H1 (cell line): ENCODE results near the gene RPN2. TPM values are rescaled to one million over a fixed set of nuclear protein-coding genes. Genes with fewer than 3 reads are reported as not detected.

Source experiments
- CTCF ChIA-PET: fragments of 300-600 bp; sonication (Branson Sonifier 250); formaldehyde crosslinking; loops from one replicate; lab custom pipeline; 2021; ENCODE audit not compliant: partially characterized antibody; lab: Charles Lee
- POLR2A ChIA-PET: fragments of 300-600 bp; sonication (Branson Sonifier 250); formaldehyde crosslinking; loops from one replicate; lab custom pipeline; 2021; ENCODE audit warnings: inconsistent platforms; ENCODE audit not compliant: partially characterized antibody; lab: Charles Lee
- DNase-seq, 2 experiments: peaks; one replicate each; pipeline versions ENCODE4 v3.0.0 to v3.0.0-alpha.2; 2010 to 2022; ENCODE audit warnings: low spot score in 2 of 2, low read depth in 1 of 2, mixed read lengths in 1 of 2
- FAIRE-seq: peaks from 2 replicates; lab custom pipeline; 2011; peaks lifted over from hg19 to GRCh38; lab: Jason Lieb, UNC
- H2AFZ ChIP-seq: 2 replicates; pipeline ENCODE4 v1.8.1; 2012; ENCODE audit warnings: low read length, inconsistent platforms
- H2AK5ac ChIP-seq: 2 replicates; pipeline ENCODE4 v1.6.1; 2013; ENCODE audit warnings: low read depth, low read length
- H2BK120ac ChIP-seq: replicated peaks from 2 replicates; pipeline ENCODE3; 2013; ENCODE audit warnings: low read depth, low read length, inconsistent platforms
- H2BK12ac ChIP-seq: 2 replicates; pipeline ENCODE4 v1.6.1; 2013; ENCODE audit warnings: low read depth, low read length
- H2BK15ac ChIP-seq: 2 replicates; pipeline ENCODE4 v1.6.1; 2013; ENCODE audit warnings: low read length
- H2BK20ac ChIP-seq: 2 replicates; pipeline ENCODE4 v1.6.1; 2013; ENCODE audit warnings: low read length
- H2BK5ac ChIP-seq: 2 replicates; pipeline ENCODE4 v1.6.1; 2013; ENCODE audit warnings: low read depth, low read length
- H3K14ac ChIP-seq: 2 replicates; pipeline ENCODE4 v1.6.1; 2013; ENCODE audit warnings: inconsistent platforms; ENCODE audit not compliant: insufficient read length
- H3K18ac ChIP-seq: 2 replicates; pipeline ENCODE4 v1.6.1; 2013; ENCODE audit warnings: low read length; ENCODE audit errors: extremely low read depth
- H3K23ac ChIP-seq: 2 replicates; pipeline ENCODE4 v1.6.1; 2013; ENCODE audit warnings: inconsistent platforms; ENCODE audit not compliant: insufficient read length
- H3K23me2 ChIP-seq: 2 replicates; pipeline ENCODE4 v1.6.1; 2013; ENCODE audit warnings: low read depth, low read length
- H3K27ac ChIP-seq: 2 replicates; pipeline ENCODE4 v1.6.1; 2011; ENCODE audit warnings: low read depth, low read length, inconsistent platforms
- H3K27me3 ChIP-seq, 4 experiments: replicated peaks in 1 of 4; 1 replicate in 1 of 4; 2 replicates in 3 of 4; pipeline versions ENCODE4 v1.6.1 to v1.8.1; 2011 to 2013; ENCODE audit warnings: low read length in 3 of 4, mild to moderate bottlenecking in 3 of 4, inconsistent platforms in 2 of 4, mixed read lengths in 2 of 4, moderate library complexity in 1 of 4; ENCODE audit not compliant: control insufficient read depth in 3 of 4, insufficient read depth in 3 of 4; ENCODE audit errors: extremely low read depth in 1 of 4
- H3K36me3 ChIP-seq, 4 experiments: 2 replicates each; pipeline versions ENCODE4 v1.6.1 to v1.8.1; 2011 to 2013; ENCODE audit warnings: mild to moderate bottlenecking in 4 of 4, low read length in 3 of 4, moderate library complexity in 2 of 4, control low read depth in 1 of 4, inconsistent platforms in 1 of 4; ENCODE audit not compliant: insufficient read depth in 4 of 4, control insufficient read depth in 2 of 4
- H3K4ac ChIP-seq: replicated peaks from 2 replicates; pipeline ENCODE3; 2013; ENCODE audit warnings: low read length, low read depth, mixed read lengths, inconsistent platforms; ENCODE audit not compliant: insufficient read length
- H3K4me1 ChIP-seq, 4 experiments: replicated peaks in 1 of 4; 1 replicate in 1 of 4; 2 replicates in 3 of 4; pipeline versions ENCODE4 v1.6.1 to v1.8.1; 2011 to 2013; ENCODE audit warnings: low read length in 3 of 4, inconsistent platforms in 2 of 4, mixed read lengths in 1 of 4; ENCODE audit not compliant: insufficient read depth in 4 of 4, control insufficient read depth in 3 of 4
- H3K4me2 ChIP-seq, 2 experiments: 2 replicates each; pipeline versions ENCODE4 v1.6.1 to v1.8.1; 2011 to 2013; ENCODE audit warnings: low read depth in 2 of 2, low read length in 2 of 2, control low read depth in 1 of 2, inconsistent platforms in 1 of 2, mild to moderate bottlenecking in 1 of 2; ENCODE audit not compliant: insufficient read depth in 1 of 2
- H3K4me3 ChIP-seq, 4 experiments: fragments of 200-600, 300-600 bp in 1 of 4; sonication (generic), shearing (Covaris generic), sonication (Bioruptor Twin) in 1 of 4; 2 replicates each; pipeline versions ENCODE4 v1.5.1 to v1.8.1; 2011 to 2016; ENCODE audit warnings: low read length in 4 of 4, low read depth in 3 of 4, control low read depth in 2 of 4, inconsistent platforms in 2 of 4, mild to moderate bottlenecking in 2 of 4, mixed read lengths in 1 of 4, moderate library complexity in 1 of 4; ENCODE audit not compliant: insufficient read depth in 2 of 4; ENCODE audit errors: extremely low read depth in 1 of 4
- H3K56ac ChIP-seq: replicated peaks from 2 replicates; pipeline ENCODE3; 2013; ENCODE audit warnings: low read depth, mild to moderate bottlenecking, mixed read lengths, low read length, inconsistent platforms; ENCODE audit not compliant: insufficient read length
- H3K79me1 ChIP-seq: 2 replicates; pipeline ENCODE4 v1.6.1; 2013; ENCODE audit warnings: low read depth, low read length, control low read depth
- H3K79me2 ChIP-seq, 2 experiments: 2 replicates each; pipeline versions ENCODE4 v1.6.1 to v1.8.1; 2012 to 2013; ENCODE audit warnings: low read length in 2 of 2, mild to moderate bottlenecking in 2 of 2, inconsistent platforms in 1 of 2; ENCODE audit not compliant: insufficient read depth in 2 of 2, control insufficient read depth in 1 of 2
- H3K9ac ChIP-seq, 4 experiments: replicated peaks in 1 of 4; 1 replicate in 1 of 4; 2 replicates in 3 of 4; pipeline versions ENCODE4 v1.6.1 to v1.8.1; 2011 to 2013; ENCODE audit warnings: low read depth in 3 of 4, low read length in 3 of 4, control low read depth in 2 of 4, mild to moderate bottlenecking in 2 of 4, moderate library complexity in 2 of 4, inconsistent platforms in 1 of 4; ENCODE audit errors: extremely low read depth in 1 of 4
- H3K9me3 ChIP-seq, 2 experiments: 2 replicates each; pipeline versions ENCODE4 v1.6.1 to v1.8.1; 2012 to 2013; ENCODE audit warnings: mild to moderate bottlenecking in 2 of 2, moderate library complexity in 2 of 2, control low read depth in 1 of 2, inconsistent platforms in 1 of 2, low read depth in 1 of 2, low read length in 1 of 2, mixed read lengths in 1 of 2; ENCODE audit not compliant: insufficient read depth in 2 of 2
- H4K20me1 ChIP-seq, 2 experiments: replicated peaks in 1 of 2; 2 replicates each; pipeline versions ENCODE3 to v1.8.1; 2011 to 2013; ENCODE audit warnings: inconsistent platforms in 2 of 2, low read length in 2 of 2, mild to moderate bottlenecking in 1 of 2; ENCODE audit not compliant: insufficient read depth in 2 of 2, control insufficient read depth in 1 of 2
- H4K5ac ChIP-seq: 2 replicates; pipeline ENCODE4 v1.6.1; 2013; ENCODE audit warnings: low read length, low read depth, mixed read lengths, inconsistent platforms; ENCODE audit not compliant: insufficient read length
- H4K8ac ChIP-seq: 2 replicates; pipeline ENCODE4 v1.8.0; 2013; ENCODE audit warnings: mild to moderate bottlenecking, moderate library complexity, low read length, inconsistent platforms; ENCODE audit not compliant: insufficient read depth; ENCODE audit errors: extremely low read depth
- H4K91ac ChIP-seq: replicated peaks from 2 replicates; pipeline ENCODE3; 2013; ENCODE audit warnings: low read length, mixed read lengths, inconsistent platforms; ENCODE audit not compliant: insufficient read length
- GTF2F1 ChIP-seq: IDR thresholded peaks from 2 replicates; pipeline ENCODE4 v1.6.1; 2012; ENCODE audit warnings: low read depth, low read length, improper control_type of control experiment, borderline replicate concordance
- HDAC6 ChIP-seq: IDR thresholded peaks from one replicate; pipeline ENCODE4 v1.7.1; 2012; ENCODE audit warnings: low read depth, mild to moderate bottlenecking, inconsistent platforms, low read length, moderate library complexity
- MAFK ChIP-seq: IDR thresholded peaks from 2 replicates; pipeline ENCODE4 v1.6.1; 2012; ENCODE audit warnings: low read depth, mild to moderate bottlenecking, improper control_type of control experiment, low read length
- RNF2 ChIP-seq: fragments of 200-900, 300-1000 bp; sonication (generic); IDR thresholded peaks from 2 replicates; pipeline ENCODE4 v1.7.1; 2016; ENCODE audit warnings: borderline replicate concordance, low read depth, mild to moderate bottlenecking, antibody characterized with exemption, low read length; ENCODE audit not compliant: poor library complexity, severe bottlenecking; ENCODE audit errors: missing control alignments
- RXRA ChIP-seq: IDR thresholded peaks from 2 replicates; pipeline ENCODE4 v1.6.1; 2011; ENCODE audit warnings: low read depth, mild to moderate bottlenecking, low read length, moderate library complexity; ENCODE audit not compliant: insufficient read depth
- SIRT6 ChIP-seq: IDR thresholded peaks from one replicate; pipeline ENCODE4 v1.7.1; 2012; ENCODE audit warnings: low read length, inconsistent platforms
- TAF1 ChIP-seq: IDR thresholded peaks from 2 replicates; pipeline ENCODE4 v1.6.1; 2011; ENCODE audit warnings: mild to moderate bottlenecking, low read depth, low read length
- TBP ChIP-seq: IDR thresholded peaks from 2 replicates; pipeline ENCODE4 v1.6.1; 2011; ENCODE audit warnings: low read depth, low read length, improper control_type of control experiment
- WGBS, 2 experiments: shearing (Covaris generic) in 1 of 2; methylation state at CpG; one replicate each; pipeline versions ENCODE4 v1.1.6 to v1.1.7; 2013 to 2015; ENCODE audit warnings: low lambda C conversion rate in 2 of 2, mixed read lengths in 2 of 2, inconsistent platforms in 1 of 2, low coverage in 1 of 2, missing lambda C conversion rate in 1 of 2; ENCODE audit not compliant: insufficient replicate concordance in 2 of 2, insufficient coverage in 1 of 2, insufficient read length in 1 of 2; ENCODE audit errors: extremely low coverage in 1 of 2, missing lambda C conversion rate in 1 of 2; 5-methylcytosine and 5-hydroxymethylcytosine counted together
- polyA plus RNA-seq, 7 experiments: library from polyadenylated mRNA; depleted of rRNA in 3 of 7; stranded (reverse) in 5 of 7; unstranded in 2 of 7; fragments of >200 nt in 5 of 7; fragments of 200-250 nt in 2 of 7; gene quantifications; 1 replicate in 5 of 7; 2 replicates in 1 of 7; 4 replicates in 1 of 7; pipeline versions ENCODE4 v1.2.1 to v1.2.3, GENCODE V29; 2011 to 2013; ENCODE audit warnings: missing spikeins in 2 of 7, mixed read lengths in 2 of 7
- total RNA-seq: library from RNA; stranded (reverse); fragmentation: NEBNext Ultra II Directional; extraction: Animal tissue kit (Norgen Biotek cat#: 25700); gene quantifications from 2 replicates; pipeline ENCODE4 v1.2.1, GENCODE V29; 2021

RPN2 gene
- total and polyA plus RNA-seq, 2 of the 8 experiments (the other 6 are each of a cell fraction or from before 2014, with no cell fraction given): 236 to 379 TPM

GRCh38 chr20:37225146-37225545 is 46.0 kb downstream of the RPN2 start:
- Histone ChIP-seq H3K9ac (no peak overlapping the region), H3K9me3 (no peaks in the 10 kb centered on the region), H2AK5ac (no peak overlapping the region), H3K79me2 (peaks cover 0 to 4% of the 10 kb centered on the region in 2 experiments; a peak in 1 of 4 replicates), H2BK20ac (no peak overlapping the region), H3K23ac (no peak overlapping the region), H4K91ac (no peak overlapping the region), H3K56ac (no peak overlapping the region), H3K18ac (no peak overlapping the region), H2BK12ac (no peak overlapping the region), H2AFZ (no peak overlapping the region), H4K8ac (no peak overlapping the region), H3K4me1 (peaks cover 3 to 27% (median 9%) of the 10 kb centered on the region in 4 experiments; a peak in 6 of 7 replicates), H3K27me3 (no peaks in the 10 kb centered on the region; a peak in 1 of 7 replicates), H3K4ac (no peak overlapping the region), H3K4me2 (no peak overlapping the region), H3K23me2 (no peaks in the 10 kb centered on the region), H3K79me1 (peaks cover 3% of the 10 kb centered on the region), H2BK15ac (no peak overlapping the region), H4K5ac (no peak overlapping the region), H2BK5ac (no peak overlapping the region), H2BK120ac (no peak overlapping the region), H4K20me1 (peaks cover 4 to 6% of the 10 kb centered on the region in 2 experiments), H3K36me3 (peaks cover 16 to 79% (median 52%) of the 10 kb centered on the region in 4 experiments), H3K14ac (no peak overlapping the region), H3K27ac (no peak overlapping the region), H3K4me3 (no peak overlapping the region)
- ChIA-PET POLR2A (no interaction called here), CTCF (interaction anchor here (0.9 to 1.1 kb wide), 3 partner anchors 17 to 30 kb away, joined by 3 to 4 read pairs (median 3); no protein-coding TSS in a partner anchor)
- TF ChIP-seq TAF1 (no peak), HDAC6 (no peak), MAFK (no peak), TBP (no peak), SIRT6 (no peak), RXRA (no peak), RNF2 (no peak), GTF2F1 (no peak)
- DNase-seq: no peak
- WGBS, 2 experiments: 91% methylated on average over 5 of the region's 5 CpGs; no CpG with 5 or more reads in 1 of the 2 experiments
- FAIRE-seq: no peak
